22Rv1 (cell line): ENCODE results near the gene TSPAN18.

Experiments
- H3K27ac ChIP-seq: fragments of 450-650 bp; 2 replicates; pipeline ENCODE4 v1.5.1; 2017
- ZFX ChIP-seq: fragments of 450-650 bp; IDR thresholded peaks from 2 replicates; pipeline ENCODE4 v1.6.1; 2017; ENCODE audit warnings: antibody characterized with exemption, borderline replicate concordance
- TF ChIP-seq, protein P1 (sequence below): fragments of 450-650 bp; IDR thresholded peaks from 2 replicates; pipeline ENCODE4 v1.5.1; 2017; ENCODE audit warnings: mild to moderate bottlenecking

Gene TSPAN18

DNA sequence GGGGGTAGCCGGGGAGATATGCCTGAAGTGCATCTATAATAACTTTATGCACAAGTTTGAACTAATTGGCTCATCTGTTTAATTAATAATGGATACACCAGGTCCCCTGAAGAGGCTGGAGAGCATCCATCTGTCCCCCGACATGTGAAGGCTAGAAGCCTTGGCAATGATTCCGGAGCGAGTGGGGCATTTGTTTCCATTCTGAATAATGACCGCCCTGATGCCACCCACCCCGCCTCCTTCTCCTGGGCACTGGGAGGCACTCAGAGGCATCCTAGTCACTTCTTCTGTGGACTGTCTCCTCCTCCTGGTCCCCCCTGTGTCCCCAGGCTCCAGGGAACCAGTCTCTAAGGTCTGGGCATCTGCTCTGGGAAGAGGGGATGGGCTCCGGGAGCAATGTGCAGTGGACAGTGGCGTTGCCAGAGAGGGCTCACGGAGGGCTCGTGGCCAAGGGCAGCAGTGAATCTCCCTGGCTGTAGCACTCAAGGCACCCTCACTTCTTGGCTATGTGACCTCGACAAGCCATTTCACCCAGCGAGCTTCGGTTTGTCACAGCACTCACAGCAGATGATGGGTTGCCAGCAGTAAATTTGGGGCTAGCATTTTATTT, 64.7 kb downstream of the TSPAN18 start:
- TF ChIP-seq, protein P1, sequence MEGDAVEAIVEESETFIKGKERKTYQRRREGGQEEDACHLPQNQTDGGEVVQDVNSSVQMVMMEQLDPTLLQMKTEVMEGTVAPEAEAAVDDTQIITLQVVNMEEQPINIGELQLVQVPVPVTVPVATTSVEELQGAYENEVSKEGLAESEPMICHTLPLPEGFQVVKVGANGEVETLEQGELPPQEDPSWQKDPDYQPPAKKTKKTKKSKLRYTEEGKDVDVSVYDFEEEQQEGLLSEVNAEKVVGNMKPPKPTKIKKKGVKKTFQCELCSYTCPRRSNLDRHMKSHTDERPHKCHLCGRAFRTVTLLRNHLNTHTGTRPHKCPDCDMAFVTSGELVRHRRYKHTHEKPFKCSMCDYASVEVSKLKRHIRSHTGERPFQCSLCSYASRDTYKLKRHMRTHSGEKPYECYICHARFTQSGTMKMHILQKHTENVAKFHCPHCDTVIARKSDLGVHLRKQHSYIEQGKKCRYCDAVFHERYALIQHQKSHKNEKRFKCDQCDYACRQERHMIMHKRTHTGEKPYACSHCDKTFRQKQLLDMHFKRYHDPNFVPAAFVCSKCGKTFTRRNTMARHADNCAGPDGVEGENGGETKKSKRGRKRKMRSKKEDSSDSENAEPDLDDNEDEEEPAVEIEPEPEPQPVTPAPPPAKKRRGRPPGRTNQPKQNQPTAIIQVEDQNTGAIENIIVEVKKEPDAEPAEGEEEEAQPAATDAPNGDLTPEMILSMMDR, result no peak
- TF ChIP-seq ZFX, result no peak
- no peak overlapping the region for H3K27ac ChIP-seq

DNA sequence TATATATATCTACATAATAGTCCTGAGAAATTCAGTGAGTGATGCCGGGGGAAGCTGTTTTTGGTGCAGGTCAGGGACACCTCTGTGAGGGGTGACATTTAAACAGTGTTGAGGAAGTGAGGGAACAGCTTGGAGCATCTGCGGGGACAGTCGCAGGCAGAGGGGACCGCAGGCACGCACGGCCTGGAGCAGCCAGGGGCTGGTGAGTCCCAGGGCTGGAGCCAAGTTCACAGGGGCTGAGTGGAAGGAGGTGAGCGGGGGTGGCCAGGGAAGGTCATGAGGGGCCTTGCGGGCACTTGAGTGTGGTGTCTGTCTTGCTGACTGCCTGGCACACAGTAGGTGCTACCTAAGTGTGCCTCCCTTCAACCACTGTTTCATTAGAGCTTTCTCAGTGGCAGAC, 65.4 kb downstream of the TSPAN18 start:
- TF ChIP-seq ZFX, result no peak
- no peak overlapping the region for H3K27ac ChIP-seq

DNA sequence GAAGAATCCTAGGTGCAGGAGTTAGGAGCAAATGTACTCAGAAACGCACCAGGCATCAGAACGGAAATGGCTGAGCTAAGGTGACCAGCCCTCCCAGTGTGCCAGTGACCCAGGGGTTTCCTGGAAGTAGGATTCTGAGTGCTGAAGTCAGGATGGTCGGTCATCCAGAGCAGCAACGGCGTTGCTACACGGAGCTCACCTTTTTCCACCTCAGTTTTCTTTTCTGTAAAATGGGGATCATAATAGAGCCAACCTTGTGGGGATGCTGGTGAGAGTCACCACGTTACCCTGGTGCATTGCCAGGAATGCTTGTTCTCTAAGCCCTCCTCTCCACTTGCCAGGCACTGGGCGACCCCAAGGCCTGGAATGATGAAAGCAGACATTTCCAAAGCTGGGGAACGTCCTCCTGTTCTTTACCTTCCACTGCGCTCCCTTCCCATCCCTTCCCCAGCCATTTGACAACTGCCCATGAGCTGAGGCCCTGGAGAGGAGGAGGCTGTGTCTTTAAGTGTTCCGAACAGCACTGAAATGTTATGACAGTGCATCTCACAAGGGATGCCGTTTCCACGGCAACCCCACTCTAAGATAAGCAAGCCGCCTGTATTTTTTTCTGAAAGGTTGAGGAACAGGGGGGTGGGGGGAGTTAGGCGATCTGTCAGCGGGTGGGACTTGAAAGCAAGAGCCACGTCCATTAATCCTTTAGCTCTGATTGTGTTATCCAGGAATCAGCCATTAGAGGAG, 66.8 kb downstream of the TSPAN18 start:
- no peak overlapping the region for H3K27ac ChIP-seq

DNA sequence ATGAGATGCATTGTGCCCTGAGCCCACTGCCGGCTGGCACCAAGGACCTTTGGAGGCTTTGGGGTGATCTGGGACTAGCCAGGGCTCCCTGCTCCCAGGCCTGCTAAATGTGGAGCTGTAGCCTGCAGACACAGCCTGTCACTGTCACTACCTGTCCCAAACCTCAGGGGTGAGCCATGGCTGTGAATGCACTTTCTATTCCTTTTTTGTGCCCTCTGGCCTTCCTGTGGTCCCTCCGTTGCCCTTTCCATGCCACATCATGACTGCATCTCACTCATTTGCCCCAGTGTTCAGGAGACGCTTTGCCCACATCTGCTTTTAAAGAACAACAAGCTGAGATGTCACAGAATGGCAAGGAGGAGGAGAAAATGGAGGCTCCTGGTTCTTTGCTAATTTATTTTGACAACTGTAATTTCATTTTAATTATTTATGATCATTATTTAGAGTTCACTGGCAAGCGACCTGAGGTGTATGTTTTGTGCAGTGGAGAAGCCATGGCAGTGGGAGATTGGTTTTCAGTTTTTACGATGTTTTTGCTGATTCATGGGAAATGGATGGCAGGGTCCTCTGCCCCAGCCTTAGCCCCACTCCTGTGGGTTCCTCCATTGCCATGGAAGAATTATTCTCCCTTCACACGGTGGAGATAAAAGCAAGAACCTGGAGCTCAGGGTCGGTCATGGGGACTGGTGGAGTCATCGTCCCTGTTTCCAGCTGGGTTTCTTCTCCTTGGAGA, 69.2 kb downstream of the TSPAN18 start:
- no peak overlapping the region for H3K27ac ChIP-seq
- TF ChIP-seq ZFX, result no peak

More for the DNA sequence above, 66.8 kb downstream of the TSPAN18 start:
- TF ChIP-seq ZFX, result no peak
- TF ChIP-seq, protein P1, result no peak

DNA sequence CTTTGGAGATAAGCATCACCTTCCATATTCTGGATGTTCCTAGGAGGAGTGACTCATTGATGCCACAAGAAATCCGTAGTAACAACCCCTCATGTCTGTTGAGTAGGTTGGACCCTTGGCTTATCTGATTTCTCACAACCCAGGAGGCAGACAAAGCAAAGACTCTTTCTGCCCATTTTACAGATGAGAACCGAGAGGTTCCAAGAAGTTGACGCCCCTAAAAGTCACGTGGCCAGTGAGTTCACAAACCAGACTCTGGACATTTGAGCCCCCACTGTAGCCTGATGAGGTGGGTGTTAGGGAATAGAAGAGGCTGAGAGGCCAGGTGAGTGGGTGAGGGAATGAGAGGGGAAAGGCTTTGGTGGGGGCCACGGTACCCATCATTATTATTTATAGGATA, 70.3 kb downstream of the TSPAN18 start:
- no peak overlapping the region for H3K27ac ChIP-seq
- TF ChIP-seq ZFX, result no peak
- TF ChIP-seq, protein P1, result no peak

DNA sequence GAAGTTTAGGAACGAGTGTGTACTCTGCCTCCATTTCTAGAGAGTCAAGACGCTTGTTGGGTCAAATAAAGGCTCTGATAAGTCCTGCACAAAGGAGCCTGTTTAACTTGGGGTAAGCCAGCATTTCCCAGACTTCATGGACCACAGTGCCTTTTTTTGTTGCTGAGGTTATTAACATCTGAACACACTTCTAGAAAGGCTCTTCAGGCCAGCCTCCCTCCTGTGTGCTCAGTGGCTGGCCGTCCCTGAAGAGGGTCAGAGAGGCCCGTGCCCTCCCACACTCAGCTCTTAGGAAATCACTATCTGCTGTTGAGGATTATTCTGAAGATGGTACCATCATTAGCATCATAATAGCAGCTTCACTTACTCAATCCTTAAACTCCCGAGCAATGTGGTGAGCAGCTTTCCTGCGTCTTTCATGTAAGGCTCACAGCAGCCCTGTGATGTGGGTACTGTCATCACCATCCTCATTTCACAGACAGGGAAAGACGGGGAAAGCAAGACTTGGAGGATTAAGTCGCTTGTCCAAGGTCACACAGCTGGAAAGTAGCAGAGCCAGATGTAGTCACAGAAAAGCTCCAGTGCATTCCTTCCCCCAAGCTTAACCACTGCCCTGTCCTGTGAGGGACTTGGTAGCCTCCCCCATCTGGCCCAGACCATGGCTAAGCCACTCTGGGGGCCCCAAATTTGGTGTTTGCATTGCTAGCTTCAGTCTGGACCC, 71.3 kb downstream of the TSPAN18 start:
- H3K27ac ChIP-seq, result no peak overlapping the region
- TF ChIP-seq, protein P1, result no peak
- TF ChIP-seq ZFX, result no peak

DNA sequence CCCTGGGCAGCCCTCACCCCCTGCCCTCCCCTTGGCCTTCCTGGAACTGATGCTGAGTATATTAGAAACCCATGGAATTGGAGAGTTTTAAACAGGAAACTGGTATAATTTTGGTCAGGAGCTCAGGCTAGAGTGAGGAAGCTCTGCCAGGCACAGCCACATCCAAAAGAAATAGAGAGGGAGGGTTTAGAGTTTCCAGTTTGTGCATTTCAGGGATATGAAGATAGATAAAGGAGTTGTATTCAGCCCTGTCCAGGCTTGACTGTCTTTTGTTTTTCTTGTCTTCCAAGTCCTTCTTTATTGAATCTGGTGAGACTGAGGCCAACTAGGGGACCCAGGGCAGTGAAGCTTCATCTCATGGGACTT, 71.8 kb downstream of the TSPAN18 start:
- no peak overlapping the region for H3K27ac ChIP-seq
- TF ChIP-seq ZFX, result no peak
- TF ChIP-seq, protein P1, result no peak

DNA sequence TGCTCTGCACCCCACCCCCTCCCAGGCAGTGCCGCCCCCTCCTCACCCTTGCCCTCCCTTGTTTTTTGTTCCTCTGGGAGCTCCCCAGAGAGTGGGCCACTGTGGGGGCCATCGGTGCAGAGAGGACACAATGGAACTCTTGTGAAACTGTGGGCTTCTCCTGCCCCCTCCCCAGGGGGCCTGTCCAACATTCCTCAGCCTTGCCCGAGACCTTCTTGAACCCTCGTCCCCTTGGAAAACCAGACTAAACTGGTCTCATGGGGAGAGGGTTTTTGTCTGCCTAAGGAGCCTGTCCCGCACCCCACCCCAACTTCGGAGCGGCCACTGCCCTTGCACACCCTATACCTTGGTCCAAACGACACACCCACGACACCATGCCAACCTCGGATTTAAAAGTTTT, 72.2 kb downstream of the TSPAN18 start:
- TF ChIP-seq, protein P1, result no peak
- TF ChIP-seq ZFX, result no peak
- no peak overlapping the region for H3K27ac ChIP-seq
